Measurements from ENCODE around the gene ZCWPW1.

DNA sequence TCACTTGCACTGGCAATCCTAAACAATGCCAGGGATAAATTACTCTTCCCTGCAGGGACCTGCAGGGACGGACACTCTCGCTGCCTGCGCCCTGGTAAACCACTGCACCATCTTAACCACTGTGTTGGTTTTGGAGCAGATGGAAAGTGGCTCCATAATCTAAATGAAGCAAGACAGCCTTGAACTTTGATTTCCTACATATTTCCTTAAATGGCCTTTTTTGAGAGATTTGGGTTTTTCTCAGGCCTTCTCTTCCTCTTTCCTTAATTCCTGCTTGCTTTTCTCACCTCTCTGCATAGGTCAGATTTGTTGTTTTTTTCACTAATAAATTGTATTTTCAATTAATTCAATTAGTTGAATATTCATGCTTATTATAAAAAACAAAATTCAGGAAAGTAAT, 52.4 kb downstream of the ZCWPW1 start:
- no peak for TF ChIP-seq RAD21 (IDR thresholded peaks at IDR 0.05; ENCODE audit: insufficient read depth, low read depth, low read length)
- TF ChIP-seq, protein P1, sequence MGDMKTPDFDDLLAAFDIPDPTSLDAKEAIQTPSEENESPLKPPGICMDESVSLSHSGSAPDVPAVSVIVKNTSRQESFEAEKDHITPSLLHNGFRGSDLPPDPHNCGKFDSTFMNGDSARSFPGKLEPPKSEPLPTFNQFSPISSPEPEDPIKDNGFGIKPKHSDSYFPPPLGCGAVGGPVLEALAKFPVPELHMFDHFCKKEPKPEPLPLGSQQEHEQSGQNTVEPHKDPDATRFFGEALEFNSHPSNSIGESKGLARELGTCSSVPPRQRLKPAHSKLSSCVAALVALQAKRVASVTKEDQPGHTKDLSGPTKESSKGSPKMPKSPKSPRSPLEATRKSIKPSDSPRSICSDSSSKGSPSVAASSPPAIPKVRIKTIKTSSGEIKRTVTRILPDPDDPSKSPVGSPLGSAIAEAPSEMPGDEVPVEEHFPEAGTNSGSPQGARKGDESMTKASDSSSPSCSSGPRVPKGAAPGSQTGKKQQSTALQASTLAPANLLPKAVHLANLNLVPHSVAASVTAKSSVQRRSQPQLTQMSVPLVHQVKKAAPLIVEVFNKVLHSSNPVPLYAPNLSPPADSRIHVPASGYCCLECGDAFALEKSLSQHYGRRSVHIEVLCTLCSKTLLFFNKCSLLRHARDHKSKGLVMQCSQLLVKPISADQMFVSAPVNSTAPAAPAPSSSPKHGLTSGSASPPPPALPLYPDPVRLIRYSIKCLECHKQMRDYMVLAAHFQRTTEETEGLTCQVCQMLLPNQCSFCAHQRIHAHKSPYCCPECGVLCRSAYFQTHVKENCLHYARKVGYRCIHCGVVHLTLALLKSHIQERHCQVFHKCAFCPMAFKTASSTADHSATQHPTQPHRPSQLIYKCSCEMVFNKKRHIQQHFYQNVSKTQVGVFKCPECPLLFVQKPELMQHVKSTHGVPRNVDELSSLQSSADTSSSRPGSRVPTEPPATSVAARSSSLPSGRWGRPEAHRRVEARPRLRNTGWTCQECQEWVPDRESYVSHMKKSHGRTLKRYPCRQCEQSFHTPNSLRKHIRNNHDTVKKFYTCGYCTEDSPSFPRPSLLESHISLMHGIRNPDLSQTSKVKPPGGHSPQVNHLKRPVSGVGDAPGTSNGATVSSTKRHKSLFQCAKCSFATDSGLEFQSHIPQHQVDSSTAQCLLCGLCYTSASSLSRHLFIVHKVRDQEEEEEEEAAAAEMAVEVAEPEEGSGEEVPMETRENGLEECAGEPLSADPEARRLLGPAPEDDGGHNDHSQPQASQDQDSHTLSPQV (IDR thresholded peaks at IDR 0.05) = no peak
- no peak for TF ChIP-seq MEF2A (IDR thresholded peaks at IDR 0.05; ENCODE audit: insufficient read depth, low read depth, low read length)
- TF ChIP-seq SIN3A (IDR thresholded peaks at IDR 0.05; ENCODE audit: low read depth, low read length) = no peak
